Endometrium (tissue), 2 donors: ENCODE data around the gene TSPAN18.

Experiments used
- FAIRE-seq: peaks from 2 replicates; lab custom pipeline; 2012; peaks lifted over from hg19 to GRCh38; lab: Jason Lieb, UNC
- donor health status: control.
- donor health status: control.

The TSPAN18 gene

GRCh38 chr11:44980533-44981427 lies 254.0 kb downstream of the TSPAN18 start:
- no peak for FAIRE-seq
